ENCODE data around the gene SFPQ.

SFPQ gene

DNA sequence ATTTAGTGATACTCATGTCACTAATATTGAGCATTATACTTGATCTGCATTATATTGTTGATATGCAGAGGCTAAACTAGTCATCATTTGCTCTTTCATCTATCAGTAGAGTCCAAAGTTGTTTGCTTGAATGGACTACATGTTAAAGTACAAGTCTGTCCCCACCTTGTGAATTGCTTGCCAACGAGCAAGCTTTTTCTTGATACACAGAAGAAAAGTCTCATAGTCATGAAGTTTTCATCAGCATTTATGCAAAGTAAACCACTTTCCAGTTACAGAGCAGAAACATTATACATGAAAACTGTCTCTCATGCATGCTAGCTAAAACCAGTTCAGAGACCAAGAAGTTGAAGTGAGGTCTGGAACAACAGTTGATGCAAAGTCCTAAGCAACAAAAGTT is 13.0 kb downstream of the SFPQ start:
- no peak overlapping the region for H3K4me3 ChIP-seq (ENCODE audit: low read depth, low read length)
- in situ Hi-C loops (cut with HindIII; ENCODE audit: low sequenced_read_pairs) = loop anchor here (5.0 kb wide), 1 partner anchor 92 kb away; no protein-coding TSS in a partner anchor
- TF ChIP-seq, protein P1, sequence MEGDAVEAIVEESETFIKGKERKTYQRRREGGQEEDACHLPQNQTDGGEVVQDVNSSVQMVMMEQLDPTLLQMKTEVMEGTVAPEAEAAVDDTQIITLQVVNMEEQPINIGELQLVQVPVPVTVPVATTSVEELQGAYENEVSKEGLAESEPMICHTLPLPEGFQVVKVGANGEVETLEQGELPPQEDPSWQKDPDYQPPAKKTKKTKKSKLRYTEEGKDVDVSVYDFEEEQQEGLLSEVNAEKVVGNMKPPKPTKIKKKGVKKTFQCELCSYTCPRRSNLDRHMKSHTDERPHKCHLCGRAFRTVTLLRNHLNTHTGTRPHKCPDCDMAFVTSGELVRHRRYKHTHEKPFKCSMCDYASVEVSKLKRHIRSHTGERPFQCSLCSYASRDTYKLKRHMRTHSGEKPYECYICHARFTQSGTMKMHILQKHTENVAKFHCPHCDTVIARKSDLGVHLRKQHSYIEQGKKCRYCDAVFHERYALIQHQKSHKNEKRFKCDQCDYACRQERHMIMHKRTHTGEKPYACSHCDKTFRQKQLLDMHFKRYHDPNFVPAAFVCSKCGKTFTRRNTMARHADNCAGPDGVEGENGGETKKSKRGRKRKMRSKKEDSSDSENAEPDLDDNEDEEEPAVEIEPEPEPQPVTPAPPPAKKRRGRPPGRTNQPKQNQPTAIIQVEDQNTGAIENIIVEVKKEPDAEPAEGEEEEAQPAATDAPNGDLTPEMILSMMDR (IDR thresholded peaks at IDR 0.05; ENCODE audit: low read depth, low read length, missing control alignments) = no peak
- DNase-seq (ENCODE audit: low read depth) = no peak

DNA sequence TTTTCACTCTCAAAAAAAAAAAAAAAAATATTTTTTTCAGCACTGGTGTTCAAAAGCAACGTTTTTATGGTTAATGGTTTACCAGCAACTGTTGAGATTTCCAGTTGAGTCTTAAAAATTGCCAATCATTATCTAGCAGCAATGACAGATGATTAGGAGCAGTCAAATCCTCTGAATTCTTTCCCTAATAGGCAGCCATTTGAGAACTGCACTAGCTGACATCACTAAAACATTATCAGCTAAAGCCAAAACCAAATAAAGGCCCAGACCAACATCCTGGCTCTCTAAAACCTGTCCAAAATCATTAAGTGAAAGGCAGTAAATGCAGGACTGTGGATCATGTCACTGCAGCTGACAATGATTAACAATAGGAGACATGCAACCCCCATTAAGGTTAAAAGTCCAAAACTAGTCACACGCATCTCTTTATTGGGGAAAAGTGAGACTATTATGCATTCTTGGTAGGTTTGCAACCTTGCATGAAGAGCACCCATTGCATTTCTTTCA is 14.0 kb downstream of the SFPQ start:
- no peak overlapping the region for H3K4me3 ChIP-seq (ENCODE audit: low read depth, low read length)
- in situ Hi-C loops (cut with HindIII; ENCODE audit: low sequenced_read_pairs) = no loop called here
- no peak for DNase-seq (ENCODE audit: low read depth)
- TF ChIP-seq, protein P1 (IDR thresholded peaks at IDR 0.05; ENCODE audit: low read depth, low read length, missing control alignments) = no peak

DNA sequence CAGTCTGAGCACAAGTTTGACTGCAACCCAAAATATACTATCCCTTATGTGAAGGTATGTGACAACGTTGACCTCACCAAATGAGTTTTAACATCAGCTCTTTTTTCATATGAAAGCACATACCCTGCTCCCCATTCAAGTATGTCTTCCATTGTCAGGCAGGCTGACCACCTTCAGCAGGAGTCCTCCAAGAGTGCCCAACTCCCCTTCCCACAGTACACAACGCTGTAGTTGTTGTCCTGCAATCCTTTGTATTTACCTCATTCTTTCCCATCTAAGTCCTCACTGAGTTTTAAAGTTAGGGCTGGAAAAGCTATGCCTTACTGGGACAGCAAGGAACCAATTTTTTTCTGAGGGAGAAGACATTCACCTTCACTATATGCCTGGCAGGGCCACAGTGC is 14.7 kb downstream of the SFPQ start:
- no peak overlapping the region for H3K4me3 ChIP-seq (ENCODE audit: low read depth, low read length)
- in situ Hi-C loops (cut with HindIII; ENCODE audit: low sequenced_read_pairs) = no loop called here
- DNase-seq (ENCODE audit: low read depth) = no peak
- TF ChIP-seq, protein P1 (IDR thresholded peaks at IDR 0.05; ENCODE audit: low read depth, low read length, missing control alignments) = no peak

DNA sequence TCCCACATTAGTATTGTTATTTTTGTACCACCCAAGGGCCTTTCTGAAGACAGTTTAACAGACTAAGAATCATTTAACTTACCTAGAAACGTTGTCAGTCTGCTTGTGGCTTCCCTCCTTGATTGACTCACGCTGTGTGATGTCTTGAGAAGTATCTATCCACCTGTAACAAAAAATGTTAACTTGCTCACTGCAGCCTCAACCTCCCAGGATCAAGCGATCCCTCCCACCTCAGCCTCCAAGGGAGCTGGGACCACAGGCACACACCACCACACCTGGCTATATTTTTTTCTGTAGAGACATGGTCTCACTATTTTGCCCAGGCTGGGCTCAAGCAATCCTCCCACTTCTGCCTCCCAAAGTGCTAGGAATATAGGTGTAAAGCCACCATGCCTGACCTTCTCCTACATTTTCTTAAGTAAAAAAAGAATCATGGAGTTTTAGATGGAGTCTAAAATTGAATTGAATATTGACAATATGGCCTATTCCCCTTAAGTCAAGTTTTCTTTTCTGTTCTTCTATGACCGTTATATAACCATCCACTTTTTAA is 15.6 kb downstream of the SFPQ start:
- no peak overlapping the region for H3K4me3 ChIP-seq (ENCODE audit: low read depth, low read length)
- in situ Hi-C loops (cut with HindIII; ENCODE audit: low sequenced_read_pairs) = no loop called here
- no peak for DNase-seq (ENCODE audit: low read depth)

DNA sequence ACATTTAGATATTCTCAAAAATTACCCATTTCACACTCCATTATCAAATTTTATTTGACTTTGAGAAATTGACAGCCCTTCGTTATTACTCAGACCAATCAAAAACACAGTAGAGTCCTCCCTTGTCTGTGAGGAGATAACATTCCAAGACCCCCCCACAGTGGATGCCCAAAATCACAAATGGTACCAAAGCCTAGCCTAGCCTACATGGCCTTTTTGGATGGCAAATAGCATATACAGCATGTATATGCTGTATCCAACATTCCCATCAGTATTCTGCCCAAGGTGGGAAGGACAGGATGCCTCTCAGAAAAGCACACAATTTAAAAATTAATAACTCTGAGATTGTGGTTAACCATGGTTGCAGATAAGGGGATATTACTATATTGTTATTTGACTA is 17.3 kb downstream of the SFPQ start:
- no peak for DNase-seq (ENCODE audit: low read depth)
- TF ChIP-seq, protein P1 (IDR thresholded peaks at IDR 0.05; ENCODE audit: low read depth, low read length, missing control alignments) = no peak
- in situ Hi-C loops (cut with HindIII; ENCODE audit: low sequenced_read_pairs) = no loop called here
- H3K4me3 ChIP-seq (ENCODE audit: low read depth, low read length) = no peak overlapping the region

More for the DNA sequence above, 15.6 kb downstream of the SFPQ start:
- TF ChIP-seq, protein P1 (IDR thresholded peaks at IDR 0.05; ENCODE audit: low read depth, low read length, missing control alignments) = no peak

DNA sequence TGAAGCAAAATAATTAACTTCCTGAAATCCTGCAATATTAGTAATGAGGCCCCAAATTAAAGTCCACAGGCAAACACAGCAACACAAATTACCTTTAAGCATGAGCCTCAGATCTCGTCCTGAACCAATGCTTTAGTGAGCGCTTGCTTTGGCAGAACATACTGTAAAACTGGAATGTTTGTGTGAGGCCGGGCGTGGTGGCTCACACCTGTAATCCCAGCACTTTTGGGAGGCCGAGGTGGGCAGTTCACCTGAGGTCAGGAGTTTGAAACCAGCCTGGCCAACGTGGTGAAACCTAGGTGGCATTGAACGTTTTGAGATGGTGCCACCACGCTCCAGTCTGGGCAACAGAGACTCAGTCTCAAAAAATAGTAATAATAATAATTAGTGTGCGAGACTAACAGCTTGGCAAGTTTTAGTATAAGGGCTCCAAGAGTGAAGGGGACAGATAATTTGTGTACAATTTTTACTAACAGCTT is 17.8 kb downstream of the SFPQ start:
- TF ChIP-seq, protein P1 (IDR thresholded peaks at IDR 0.05; ENCODE audit: low read depth, low read length, missing control alignments) = no peak
- DNase-seq (ENCODE audit: low read depth) = no peak
- no peak overlapping the region for H3K4me3 ChIP-seq (ENCODE audit: low read depth, low read length)
- in situ Hi-C loops (cut with HindIII; ENCODE audit: low sequenced_read_pairs) = no loop called here

All from astrocyte of the cerebellum (primary cell).